ENCODE measurements around the gene RALGPS1. TPM values are rescaled to one million over a fixed set of nuclear protein-coding genes. Genes with fewer than 3 reads are reported as not detected.
"Not testable (repeated sequence)": the region's sequence is repeated elsewhere in the genome, so short reads cannot be mapped to it uniquely, and the experiment has no call there.

Gene RALGPS1
- total and polyA plus RNA-seq, 8 donors = 4.7 to 150 (median 42.2) TPM

DNA sequence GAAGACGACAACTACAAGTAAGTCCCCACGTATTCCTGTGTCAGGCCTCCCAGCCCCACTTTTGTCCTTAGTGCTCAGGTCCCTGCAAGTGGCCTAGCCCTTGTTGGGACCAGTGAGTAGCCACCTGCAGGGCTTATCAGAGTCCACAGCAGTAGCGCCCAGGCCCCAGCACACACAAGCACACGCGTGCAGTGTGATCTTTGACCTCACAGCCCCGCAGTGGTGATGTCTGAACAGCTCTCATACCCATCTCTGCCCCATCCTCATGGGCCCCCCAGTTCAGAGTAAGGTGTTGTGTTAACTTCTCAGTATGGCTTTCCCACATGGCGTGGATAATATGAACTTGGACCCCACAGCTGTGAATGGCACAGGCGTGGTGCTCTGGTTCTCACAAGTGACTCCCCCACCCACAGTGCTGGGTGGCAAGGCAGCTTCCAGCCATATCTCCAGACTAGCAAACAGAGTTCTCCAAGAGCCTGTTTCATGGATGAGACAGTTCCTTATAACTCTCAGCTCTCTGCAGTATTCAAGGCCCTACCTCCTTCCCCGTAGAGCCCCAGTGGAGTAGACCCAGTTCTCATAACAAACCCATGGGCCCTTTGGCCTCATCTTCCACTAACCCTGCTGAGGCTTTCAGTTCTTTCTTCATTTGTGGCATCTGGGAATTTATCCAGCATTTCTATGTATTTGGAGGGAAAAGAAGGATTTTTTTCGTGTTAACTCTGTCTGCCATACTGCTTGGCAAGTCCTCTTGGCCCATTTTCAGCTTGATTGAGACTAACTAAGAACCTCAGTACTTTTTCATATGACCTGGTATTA, 254.4 kb downstream of the RALGPS1 start:
- Histone ChIP-seq H3K9me3 (no peaks in the 10 kb centered on the region), H3K27ac (no peak overlapping the region), H3K27me3 (no peaks in the 10 kb centered on the region), H3K4me3 (no peak overlapping the region), H3K4me1 (no peaks in the 10 kb centered on the region), H3K36me3 (peaks cover 0 to 32% (median 28%) of the 10 kb centered on the region in 4 donors)
- no peak for TF ChIP-seq POLR2AphosphoS5 (IDR thresholded peaks at IDR 0.05)
- TF ChIP-seq, protein P1, sequence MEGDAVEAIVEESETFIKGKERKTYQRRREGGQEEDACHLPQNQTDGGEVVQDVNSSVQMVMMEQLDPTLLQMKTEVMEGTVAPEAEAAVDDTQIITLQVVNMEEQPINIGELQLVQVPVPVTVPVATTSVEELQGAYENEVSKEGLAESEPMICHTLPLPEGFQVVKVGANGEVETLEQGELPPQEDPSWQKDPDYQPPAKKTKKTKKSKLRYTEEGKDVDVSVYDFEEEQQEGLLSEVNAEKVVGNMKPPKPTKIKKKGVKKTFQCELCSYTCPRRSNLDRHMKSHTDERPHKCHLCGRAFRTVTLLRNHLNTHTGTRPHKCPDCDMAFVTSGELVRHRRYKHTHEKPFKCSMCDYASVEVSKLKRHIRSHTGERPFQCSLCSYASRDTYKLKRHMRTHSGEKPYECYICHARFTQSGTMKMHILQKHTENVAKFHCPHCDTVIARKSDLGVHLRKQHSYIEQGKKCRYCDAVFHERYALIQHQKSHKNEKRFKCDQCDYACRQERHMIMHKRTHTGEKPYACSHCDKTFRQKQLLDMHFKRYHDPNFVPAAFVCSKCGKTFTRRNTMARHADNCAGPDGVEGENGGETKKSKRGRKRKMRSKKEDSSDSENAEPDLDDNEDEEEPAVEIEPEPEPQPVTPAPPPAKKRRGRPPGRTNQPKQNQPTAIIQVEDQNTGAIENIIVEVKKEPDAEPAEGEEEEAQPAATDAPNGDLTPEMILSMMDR (IDR thresholded peaks at IDR 0.05) = no peak
- TF ChIP-seq POLR2A (IDR thresholded peaks at IDR 0.05) = no peak
- DNase-seq = peak in 1 of 2 donors; percentile 19
- intact Hi-C loops (cut with DNase I; ENCODE audit: low total_unique reads) = no loop called here
- WGBS, 5 donors = 87 to 93% (median 92%) methylated on average over 6 to 10 of the region's 10 CpGs

DNA sequence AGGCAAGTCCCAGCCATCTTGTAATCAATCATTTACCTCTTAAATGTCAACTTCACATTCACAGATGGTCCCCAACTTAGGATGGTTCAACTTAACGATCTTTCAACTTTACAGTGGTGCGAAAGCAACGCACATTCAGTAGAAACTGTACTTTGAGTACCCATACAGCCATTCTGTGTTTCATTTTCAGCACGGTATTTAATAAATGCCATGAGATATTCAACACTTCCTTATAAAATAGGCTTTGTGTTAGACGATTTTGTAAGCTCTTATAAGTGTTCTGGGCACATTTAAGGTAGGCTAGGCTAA, 254.9 kb downstream of the RALGPS1 start:
- TF ChIP-seq, protein P1 (IDR thresholded peaks at IDR 0.05) = no peak
- TF ChIP-seq POLR2AphosphoS5 (IDR thresholded peaks at IDR 0.05) (no peak), POLR2A (IDR thresholded peaks at IDR 0.05) (no peak), EP300 (IDR thresholded peaks at IDR 0.05) (no peak)
- DNase-seq = no peak
- intact Hi-C loops (cut with DNase I; ENCODE audit: low total_unique reads) = no loop called here
- no peaks in the 10 kb centered on the region for H3K9me3 ChIP-seq
- H3K27me3 ChIP-seq = no peaks in the 10 kb centered on the region
- H3K4me3 ChIP-seq = no peak overlapping the region
- H3K4me1 ChIP-seq = no peaks in the 10 kb centered on the region
- 72 to 90% (median 75%) methylated on average over 5 of the region's 5 CpGs for WGBS, 5 donors
- peaks cover 0 to 32% (median 30%) of the 10 kb centered on the region in 4 donors for H3K36me3 ChIP-seq
- H3K27ac ChIP-seq = no peak overlapping the region

DNA sequence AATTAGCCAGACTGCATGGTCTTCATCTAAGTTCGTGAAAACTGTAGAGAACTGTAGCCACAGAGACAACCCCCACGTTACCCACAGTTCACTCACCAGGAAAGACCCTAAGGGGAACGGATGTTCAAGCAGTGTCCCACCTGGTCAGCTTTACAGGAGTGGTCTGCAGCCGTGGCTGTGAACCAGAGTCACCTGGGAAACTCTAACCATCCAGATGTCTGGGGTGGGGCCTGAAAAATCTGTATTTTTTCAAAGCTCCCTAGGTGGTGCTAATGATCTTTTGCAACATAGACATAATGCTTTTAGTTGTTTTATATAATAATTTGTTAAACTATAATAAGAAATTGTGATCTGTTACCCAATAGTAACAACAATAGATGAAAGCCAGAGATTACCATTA, 255.5 kb downstream of the RALGPS1 start:
- Histone ChIP-seq H3K9me3 (no peaks in the 10 kb centered on the region), H3K27ac (no peak overlapping the region), H3K4me3 (no peak overlapping the region), H3K36me3 (peaks cover 0 to 38% (median 36%) of the 10 kb centered on the region in 4 donors), H3K27me3 (no peaks in the 10 kb centered on the region), H3K4me1 (no peaks in the 10 kb centered on the region)
- WGBS, 5 donors = 84 to 96% (median 94%) methylated on average over 4 of the region's 4 CpGs
- intact Hi-C loops (cut with DNase I; ENCODE audit: low total_unique reads) = no loop called here
- no peak for DNase-seq
- TF ChIP-seq POLR2AphosphoS5 (IDR thresholded peaks at IDR 0.05) (no peak), POLR2A (IDR thresholded peaks at IDR 0.05) (no peak), EP300 (IDR thresholded peaks at IDR 0.05) (no peak)
- TF ChIP-seq, protein P1 (IDR thresholded peaks at IDR 0.05) = no peak

DNA sequence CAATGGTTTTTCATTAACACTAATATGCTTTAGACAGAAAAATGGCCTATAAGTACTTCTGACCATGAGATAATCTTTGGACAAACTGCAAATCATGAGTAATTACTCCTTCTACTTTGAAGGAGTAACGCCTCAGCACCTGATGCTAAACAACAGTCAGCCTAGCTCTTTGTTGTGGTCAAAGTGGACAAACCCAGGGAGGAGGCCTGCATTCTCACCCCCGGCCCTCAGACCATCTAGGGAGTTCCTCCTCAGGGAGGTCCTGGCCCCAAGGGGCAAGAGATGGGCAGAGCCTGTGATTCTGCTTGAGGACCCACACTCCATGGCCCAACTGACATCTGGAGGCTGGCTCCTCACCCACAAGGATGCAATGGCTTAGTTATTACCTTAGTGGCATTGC, 256.1 kb downstream of the RALGPS1 start:
- DNase-seq = peak in 1 of 2 donors; percentile 19
- no peaks in the 10 kb centered on the region for H3K4me1 ChIP-seq
- intact Hi-C loops (cut with DNase I; ENCODE audit: low total_unique reads) = no loop called here
- H3K4me3 ChIP-seq = no peak overlapping the region
- no peaks in the 10 kb centered on the region for H3K9me3 ChIP-seq
- TF ChIP-seq, protein P1 (IDR thresholded peaks at IDR 0.05) = no peak
- TF ChIP-seq POLR2A (IDR thresholded peaks at IDR 0.05) (no peak), POLR2AphosphoS5 (IDR thresholded peaks at IDR 0.05) (no peak), EP300 (IDR thresholded peaks at IDR 0.05) (no peak)
- 86 to 97% (median 91%) methylated on average over 2 of the region's 2 CpGs for WGBS, 5 donors
- no peak overlapping the region for H3K27ac ChIP-seq
- peaks cover 0 to 41% (median 38%) of the 10 kb centered on the region in 4 donors for H3K36me3 ChIP-seq
- H3K27me3 ChIP-seq = no peaks in the 10 kb centered on the region

DNA sequence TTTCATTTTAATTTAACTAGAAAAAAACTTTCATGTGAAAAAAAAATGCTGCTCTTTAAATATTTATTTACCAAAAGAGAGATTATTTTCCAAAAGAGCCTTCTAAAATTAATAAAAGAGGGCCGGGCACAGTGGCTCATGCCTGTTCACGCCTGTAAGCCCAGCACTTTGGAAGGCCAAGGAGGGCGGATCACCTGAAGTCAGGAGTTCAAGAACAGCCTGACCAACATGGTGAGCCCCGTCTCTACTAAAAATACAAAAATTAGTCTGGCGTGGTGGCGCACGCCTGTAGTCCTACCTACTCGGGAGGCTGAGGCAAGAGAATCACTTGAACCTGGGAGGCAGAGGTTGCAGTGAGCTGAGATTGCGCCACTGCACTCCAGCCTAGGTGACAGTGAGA, 256.8 kb downstream of the RALGPS1 start:
- H3K27me3 ChIP-seq; H3K4me1 ChIP-seq; intact Hi-C loops (cut with DNase I; ENCODE audit: low total_unique reads); H3K4me3 ChIP-seq; H3K27ac ChIP-seq; H3K9me3 ChIP-seq: not testable (repeated sequence)
- WGBS, 5 donors = 94 to 99% (median 97%) methylated on average over 9 of the region's 9 CpGs
- DNase-seq = peak in 1 of 2 donors; percentile 3
- H3K36me3 ChIP-seq = peaks cover 0 to 41% (median 38%) of the 10 kb centered on the region in 4 donors
